Breast epithelium (tissue), 3 donors: ENCODE data around the gene ZNF789.

Experiments used
- POLR2AphosphoS5 ChIP-seq, 3 donors: sonication (generic); formaldehyde crosslinking; IDR thresholded peaks; one replicate each; pipeline ENCODE4 v1.6.1; 2017; ENCODE audit warnings: antibody characterized with exemption in 3 of 3
- TF ChIP-seq, protein P1 (sequence below), 3 donors: fragments of 450-650 bp; IDR thresholded peaks; one replicate each; pipeline ENCODE4 v1.5.1; 2016 to 2017; ENCODE audit warnings: antibody characterized with exemption in 3 of 3, mild to moderate bottlenecking in 3 of 3, moderate library complexity in 3 of 3

DNA sequence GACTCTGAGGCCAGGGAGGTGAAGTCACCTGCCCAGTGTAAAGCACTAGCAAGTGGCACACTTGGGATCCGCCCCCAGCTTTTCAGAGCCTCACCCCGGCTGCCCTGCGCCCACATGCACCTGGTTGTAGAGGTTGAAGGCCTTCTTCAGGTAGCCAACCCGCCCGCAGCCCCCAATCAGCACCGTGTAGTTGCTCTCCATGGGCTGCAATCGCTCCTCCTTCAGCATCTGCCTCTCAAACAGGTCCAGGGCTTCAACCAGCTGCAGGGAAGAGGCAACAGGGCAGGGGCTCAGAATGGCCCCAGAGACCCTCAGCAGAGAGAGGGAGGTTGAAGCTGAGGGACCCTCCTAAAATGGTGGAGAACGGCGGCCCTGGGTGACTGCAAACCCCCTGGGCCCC is 39.5 kb upstream of the ZNF789 start:
- no peak for TF ChIP-seq POLR2AphosphoS5 (IDR thresholded peaks at IDR 0.05)
- TF ChIP-seq, protein P1, sequence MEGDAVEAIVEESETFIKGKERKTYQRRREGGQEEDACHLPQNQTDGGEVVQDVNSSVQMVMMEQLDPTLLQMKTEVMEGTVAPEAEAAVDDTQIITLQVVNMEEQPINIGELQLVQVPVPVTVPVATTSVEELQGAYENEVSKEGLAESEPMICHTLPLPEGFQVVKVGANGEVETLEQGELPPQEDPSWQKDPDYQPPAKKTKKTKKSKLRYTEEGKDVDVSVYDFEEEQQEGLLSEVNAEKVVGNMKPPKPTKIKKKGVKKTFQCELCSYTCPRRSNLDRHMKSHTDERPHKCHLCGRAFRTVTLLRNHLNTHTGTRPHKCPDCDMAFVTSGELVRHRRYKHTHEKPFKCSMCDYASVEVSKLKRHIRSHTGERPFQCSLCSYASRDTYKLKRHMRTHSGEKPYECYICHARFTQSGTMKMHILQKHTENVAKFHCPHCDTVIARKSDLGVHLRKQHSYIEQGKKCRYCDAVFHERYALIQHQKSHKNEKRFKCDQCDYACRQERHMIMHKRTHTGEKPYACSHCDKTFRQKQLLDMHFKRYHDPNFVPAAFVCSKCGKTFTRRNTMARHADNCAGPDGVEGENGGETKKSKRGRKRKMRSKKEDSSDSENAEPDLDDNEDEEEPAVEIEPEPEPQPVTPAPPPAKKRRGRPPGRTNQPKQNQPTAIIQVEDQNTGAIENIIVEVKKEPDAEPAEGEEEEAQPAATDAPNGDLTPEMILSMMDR (IDR thresholded peaks at IDR 0.05): no peak
